DOHH2 (cell line): Measurements from ENCODE around the gene ARRDC2.

Experiments
- CTCF ChIP-seq: fragments of 200-600 bp; sonication (generic); IDR thresholded peaks from one replicate; pipeline ENCODE4 v1.5.1; 2014; ENCODE audit warnings: antibody characterized with exemption, mild to moderate bottlenecking, low read depth, low read length; ENCODE audit not compliant: poor library complexity, severe bottlenecking
- EZH2phosphoT487 ChIP-seq: fragments of 200-600 bp; sonication (generic); IDR thresholded peaks from 2 replicates; pipeline ENCODE4 v1.6.1; 2017; ENCODE audit warnings: borderline replicate concordance, mild to moderate bottlenecking, antibody characterized with exemption, low read length, moderate library complexity, mixed read lengths

GRCh38 chr19:17998827-17999150 lies 9.2 kb upstream of the ARRDC2 start:
- TF ChIP-seq CTCF (no peak), EZH2phosphoT487 (no peak)
